ENCODE results near the gene SPTLC3. TPM values are rescaled to one million over a fixed set of nuclear protein-coding genes. Genes with fewer than 3 reads are reported as not detected.

Gene SPTLC3
- total RNA-seq, 1 experiment from 2014 or later = 0.03 TPM

DNA sequence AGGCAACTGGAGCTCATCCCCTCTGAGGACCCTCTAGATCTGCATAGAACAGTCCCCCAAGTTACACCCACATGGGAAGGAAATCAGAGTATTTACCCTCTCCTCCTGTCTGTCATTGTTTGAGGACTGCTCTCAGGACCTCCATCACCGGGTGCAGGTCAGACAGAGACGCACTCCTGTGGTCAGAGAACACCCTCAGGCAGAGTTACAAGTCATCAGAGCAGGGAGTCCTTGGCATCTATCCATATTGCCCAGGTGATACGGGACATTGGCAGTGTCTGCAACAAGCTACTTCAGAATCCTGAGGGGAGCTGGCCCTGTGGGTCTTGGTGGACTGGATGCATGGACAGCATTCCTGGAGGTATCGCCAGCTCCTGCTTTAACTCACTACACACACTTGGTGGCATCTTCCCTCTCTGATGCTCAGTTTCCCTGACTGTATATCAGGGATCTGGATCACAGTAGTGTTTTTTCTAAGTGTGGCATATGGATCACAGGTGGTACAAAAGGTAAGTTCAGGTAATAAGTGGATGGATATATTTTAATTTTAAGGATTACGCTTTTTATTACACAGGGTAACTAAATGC, 197.2 kb downstream of the SPTLC3 start:
- Histone ChIP-seq H3K9me3 (ENCODE audit: control insufficient read depth, insufficient read depth, low read depth, low read length) (no peaks in the 10 kb centered on the region), H3K27me3 (ENCODE audit: control insufficient read depth, insufficient read depth, low read length) (no peaks in the 10 kb centered on the region; the same call in 1 of the 2 replicates), H3K36me3 (ENCODE audit: control insufficient read depth, insufficient read depth, low read length) (no peaks in the 10 kb centered on the region), H3K27ac (ENCODE audit: low read length) (no peak overlapping the region), H3K4me3 (ENCODE audit: low read depth in 2 of 2, low read length in 2 of 2) (no peak overlapping the region), H3K4me1 (ENCODE audit: control insufficient read depth, insufficient read depth, low read length) (no peaks in the 10 kb centered on the region)
- no peak for ATAC-seq
- DNase-seq (ENCODE audit: low read depth, low spot score) = no peak
- CTCF ChIA-PET = no interaction called here
- in situ Hi-C loops (cut with HindIII; ENCODE audit: low pct_unique_long_range_greater_than_20kb, low sequenced_read_pairs) = no loop called here
- no peak for TF ChIP-seq TCF7L2 (IDR thresholded peaks at IDR 0.05; ENCODE audit: low read depth, low read length)
- no TSS peak for BruUV-seq (replicated peaks)
- POLR2A ChIA-PET = no interaction called here
- intact Hi-C loops (cut with micrococcal nuclease; ENCODE audit: unreplicated experiment) = no loop called here

DNA sequence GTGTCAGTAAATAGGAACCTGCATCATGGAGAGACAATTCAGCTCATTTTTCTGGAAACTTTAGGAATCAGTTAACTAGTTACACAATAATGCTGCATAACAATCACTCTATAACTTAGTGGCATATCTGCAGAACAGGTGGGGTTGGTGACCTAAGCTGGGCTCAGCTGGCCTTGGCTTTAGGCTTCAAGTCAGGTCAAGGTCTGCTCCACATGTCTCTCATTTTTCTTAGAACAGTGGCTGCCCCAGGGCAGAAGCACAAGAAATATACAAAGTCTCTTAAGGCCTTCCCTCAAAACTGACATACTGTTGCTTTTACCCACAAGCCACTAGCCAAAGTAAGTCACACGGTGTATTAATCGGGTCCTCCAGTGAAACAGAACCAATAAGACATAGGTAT, 198.2 kb downstream of the SPTLC3 start:
- Histone ChIP-seq H3K27ac (ENCODE audit: low read length) (no peak overlapping the region), H3K27me3 (ENCODE audit: control insufficient read depth, insufficient read depth, low read length) (no peaks in the 10 kb centered on the region; the same call in 1 of the 2 replicates), H3K4me1 (ENCODE audit: control insufficient read depth, insufficient read depth, low read length) (no peaks in the 10 kb centered on the region), H3K4me3 (ENCODE audit: low read depth in 2 of 2, low read length in 2 of 2) (no peak overlapping the region), H3K36me3 (ENCODE audit: control insufficient read depth, insufficient read depth, low read length) (no peaks in the 10 kb centered on the region), H3K9me3 (ENCODE audit: control insufficient read depth, insufficient read depth, low read depth, low read length) (no peaks in the 10 kb centered on the region)
- TF ChIP-seq SIN3A (IDR thresholded peaks at IDR 0.05; ENCODE audit: borderline replicate concordance, insufficient read depth, low read depth, low read length) (no peak), TCF7L2 (IDR thresholded peaks at IDR 0.05; ENCODE audit: low read depth, low read length) (no peak), POLR2AphosphoS5 (IDR thresholded peaks at IDR 0.05; ENCODE audit: low read depth, low read length) (no peak)
- TF ChIP-seq, protein P1, sequence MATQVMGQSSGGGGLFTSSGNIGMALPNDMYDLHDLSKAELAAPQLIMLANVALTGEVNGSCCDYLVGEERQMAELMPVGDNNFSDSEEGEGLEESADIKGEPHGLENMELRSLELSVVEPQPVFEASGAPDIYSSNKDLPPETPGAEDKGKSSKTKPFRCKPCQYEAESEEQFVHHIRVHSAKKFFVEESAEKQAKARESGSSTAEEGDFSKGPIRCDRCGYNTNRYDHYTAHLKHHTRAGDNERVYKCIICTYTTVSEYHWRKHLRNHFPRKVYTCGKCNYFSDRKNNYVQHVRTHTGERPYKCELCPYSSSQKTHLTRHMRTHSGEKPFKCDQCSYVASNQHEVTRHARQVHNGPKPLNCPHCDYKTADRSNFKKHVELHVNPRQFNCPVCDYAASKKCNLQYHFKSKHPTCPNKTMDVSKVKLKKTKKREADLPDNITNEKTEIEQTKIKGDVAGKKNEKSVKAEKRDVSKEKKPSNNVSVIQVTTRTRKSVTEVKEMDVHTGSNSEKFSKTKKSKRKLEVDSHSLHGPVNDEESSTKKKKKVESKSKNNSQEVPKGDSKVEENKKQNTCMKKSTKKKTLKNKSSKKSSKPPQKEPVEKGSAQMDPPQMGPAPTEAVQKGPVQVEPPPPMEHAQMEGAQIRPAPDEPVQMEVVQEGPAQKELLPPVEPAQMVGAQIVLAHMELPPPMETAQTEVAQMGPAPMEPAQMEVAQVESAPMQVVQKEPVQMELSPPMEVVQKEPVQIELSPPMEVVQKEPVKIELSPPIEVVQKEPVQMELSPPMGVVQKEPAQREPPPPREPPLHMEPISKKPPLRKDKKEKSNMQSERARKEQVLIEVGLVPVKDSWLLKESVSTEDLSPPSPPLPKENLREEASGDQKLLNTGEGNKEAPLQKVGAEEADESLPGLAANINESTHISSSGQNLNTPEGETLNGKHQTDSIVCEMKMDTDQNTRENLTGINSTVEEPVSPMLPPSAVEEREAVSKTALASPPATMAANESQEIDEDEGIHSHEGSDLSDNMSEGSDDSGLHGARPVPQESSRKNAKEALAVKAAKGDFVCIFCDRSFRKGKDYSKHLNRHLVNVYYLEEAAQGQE (IDR thresholded peaks at IDR 0.05; ENCODE audit: insufficient read depth in 1 of 2, low read depth in 2 of 2, low read length in 1 of 2) = no peak
- TF ChIP-seq, protein P2, sequence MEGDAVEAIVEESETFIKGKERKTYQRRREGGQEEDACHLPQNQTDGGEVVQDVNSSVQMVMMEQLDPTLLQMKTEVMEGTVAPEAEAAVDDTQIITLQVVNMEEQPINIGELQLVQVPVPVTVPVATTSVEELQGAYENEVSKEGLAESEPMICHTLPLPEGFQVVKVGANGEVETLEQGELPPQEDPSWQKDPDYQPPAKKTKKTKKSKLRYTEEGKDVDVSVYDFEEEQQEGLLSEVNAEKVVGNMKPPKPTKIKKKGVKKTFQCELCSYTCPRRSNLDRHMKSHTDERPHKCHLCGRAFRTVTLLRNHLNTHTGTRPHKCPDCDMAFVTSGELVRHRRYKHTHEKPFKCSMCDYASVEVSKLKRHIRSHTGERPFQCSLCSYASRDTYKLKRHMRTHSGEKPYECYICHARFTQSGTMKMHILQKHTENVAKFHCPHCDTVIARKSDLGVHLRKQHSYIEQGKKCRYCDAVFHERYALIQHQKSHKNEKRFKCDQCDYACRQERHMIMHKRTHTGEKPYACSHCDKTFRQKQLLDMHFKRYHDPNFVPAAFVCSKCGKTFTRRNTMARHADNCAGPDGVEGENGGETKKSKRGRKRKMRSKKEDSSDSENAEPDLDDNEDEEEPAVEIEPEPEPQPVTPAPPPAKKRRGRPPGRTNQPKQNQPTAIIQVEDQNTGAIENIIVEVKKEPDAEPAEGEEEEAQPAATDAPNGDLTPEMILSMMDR (IDR thresholded peaks at IDR 0.05) = no peak
- in situ Hi-C loops (cut with HindIII; ENCODE audit: low pct_unique_long_range_greater_than_20kb, low sequenced_read_pairs) = no loop called here
- intact Hi-C loops (cut with micrococcal nuclease; ENCODE audit: unreplicated experiment) = no loop called here
- CTCF ChIA-PET = no interaction called here
- no TSS peak for BruUV-seq (replicated peaks)
- POLR2A ChIA-PET = no interaction called here
- ATAC-seq (no peak), DNase-seq (ENCODE audit: low read depth, low spot score) (no peak)

DNA sequence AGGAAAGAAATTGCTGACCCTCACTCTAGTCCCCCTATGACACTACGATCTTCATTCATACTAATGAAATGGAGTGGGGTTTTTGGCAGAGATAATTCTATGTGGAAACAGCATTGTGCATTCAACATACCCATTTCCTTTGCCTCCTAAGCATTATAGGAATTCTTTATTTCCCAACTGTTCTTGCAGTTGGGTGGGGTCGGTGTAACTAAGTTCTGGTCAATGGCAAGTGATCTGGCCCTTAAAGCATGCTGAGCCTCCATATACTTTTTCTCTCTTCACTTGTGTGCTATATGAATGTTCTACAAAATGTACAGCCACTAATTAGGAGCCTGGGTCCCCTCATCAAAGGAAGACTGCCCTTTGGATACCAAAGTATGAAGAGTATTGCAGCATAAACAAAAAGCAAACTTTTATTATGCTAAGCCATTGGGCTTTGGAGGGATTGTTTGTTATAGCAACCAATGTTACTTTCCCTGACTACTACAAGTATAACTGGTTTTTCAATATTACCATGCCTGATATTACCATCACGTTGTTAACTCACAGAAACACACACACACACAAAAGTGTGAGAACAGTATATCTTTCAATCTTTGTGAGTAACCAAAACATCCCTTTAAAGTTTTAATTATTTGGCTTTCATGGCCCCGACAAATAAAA, 203.3 kb downstream of the SPTLC3 start:
- CTCF ChIA-PET = no interaction called here
- intact Hi-C loops (cut with micrococcal nuclease; ENCODE audit: unreplicated experiment) = loop anchor here (10.0 kb wide), 1 partner anchor 57 kb away; no protein-coding TSS in a partner anchor
- BruUV-seq (replicated peaks) = no TSS peak

More for the DNA sequence above, 203.3 kb downstream of the SPTLC3 start:
- ATAC-seq (no peak), DNase-seq (ENCODE audit: low read depth, low spot score) (no peak)
- H3K9me3 ChIP-seq (ENCODE audit: control insufficient read depth, insufficient read depth, low read depth, low read length) = no peaks in the 10 kb centered on the region
- H3K4me3 ChIP-seq (ENCODE audit: low read depth in 2 of 2, low read length in 2 of 2) = no peak overlapping the region
- no peaks in the 10 kb centered on the region for H3K36me3 ChIP-seq (ENCODE audit: control insufficient read depth, insufficient read depth, low read length)
- H3K4me1 ChIP-seq (ENCODE audit: control insufficient read depth, insufficient read depth, low read length) = no peaks in the 10 kb centered on the region
- POLR2A ChIA-PET = no interaction called here
- peaks cover 10% of the 10 kb centered on the region for H3K27me3 ChIP-seq (ENCODE audit: control insufficient read depth, insufficient read depth, low read length)
- H3K27ac ChIP-seq (ENCODE audit: low read length) = no peak overlapping the region
- TF ChIP-seq TCF7L2 (IDR thresholded peaks at IDR 0.05; ENCODE audit: low read depth, low read length) (no peak), SIN3A (IDR thresholded peaks at IDR 0.05; ENCODE audit: borderline replicate concordance, insufficient read depth, low read depth, low read length) (no peak), POLR2AphosphoS5 (IDR thresholded peaks at IDR 0.05; ENCODE audit: low read depth, low read length) (no peak)
- TF ChIP-seq, protein P2 (IDR thresholded peaks at IDR 0.05) = no peak
- TF ChIP-seq, protein P1 (IDR thresholded peaks at IDR 0.05; ENCODE audit: insufficient read depth in 1 of 2, low read depth in 2 of 2, low read length in 1 of 2) = no peak
- in situ Hi-C loops (cut with HindIII; ENCODE audit: low pct_unique_long_range_greater_than_20kb, low sequenced_read_pairs) = no loop called here
